ENCODE results near the gene C7.

DNA sequence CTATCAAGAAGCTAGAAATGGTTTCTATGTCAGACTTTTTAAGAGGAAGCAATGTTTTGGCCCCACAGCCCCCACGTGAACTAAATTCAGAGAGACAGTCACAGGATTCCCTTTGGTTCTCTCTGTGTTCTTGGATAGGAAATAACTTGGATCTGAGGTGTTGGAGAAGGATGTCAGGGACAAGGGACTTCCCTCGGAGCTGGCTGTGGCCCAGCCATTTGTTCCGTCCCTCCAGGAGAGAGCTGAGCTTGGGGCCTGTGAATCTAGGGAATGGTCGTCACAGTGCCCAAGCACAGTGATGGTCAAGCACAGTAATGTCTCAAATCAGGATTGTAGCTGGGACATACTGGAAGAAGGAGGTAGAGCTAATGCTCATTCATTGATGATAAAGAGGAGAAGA is 2.0 kb downstream of the C7 start:
- TF ChIP-seq, protein P1, sequence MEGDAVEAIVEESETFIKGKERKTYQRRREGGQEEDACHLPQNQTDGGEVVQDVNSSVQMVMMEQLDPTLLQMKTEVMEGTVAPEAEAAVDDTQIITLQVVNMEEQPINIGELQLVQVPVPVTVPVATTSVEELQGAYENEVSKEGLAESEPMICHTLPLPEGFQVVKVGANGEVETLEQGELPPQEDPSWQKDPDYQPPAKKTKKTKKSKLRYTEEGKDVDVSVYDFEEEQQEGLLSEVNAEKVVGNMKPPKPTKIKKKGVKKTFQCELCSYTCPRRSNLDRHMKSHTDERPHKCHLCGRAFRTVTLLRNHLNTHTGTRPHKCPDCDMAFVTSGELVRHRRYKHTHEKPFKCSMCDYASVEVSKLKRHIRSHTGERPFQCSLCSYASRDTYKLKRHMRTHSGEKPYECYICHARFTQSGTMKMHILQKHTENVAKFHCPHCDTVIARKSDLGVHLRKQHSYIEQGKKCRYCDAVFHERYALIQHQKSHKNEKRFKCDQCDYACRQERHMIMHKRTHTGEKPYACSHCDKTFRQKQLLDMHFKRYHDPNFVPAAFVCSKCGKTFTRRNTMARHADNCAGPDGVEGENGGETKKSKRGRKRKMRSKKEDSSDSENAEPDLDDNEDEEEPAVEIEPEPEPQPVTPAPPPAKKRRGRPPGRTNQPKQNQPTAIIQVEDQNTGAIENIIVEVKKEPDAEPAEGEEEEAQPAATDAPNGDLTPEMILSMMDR (IDR thresholded peaks at IDR 0.05), result no peak
- no peak for TF ChIP-seq EP300 (IDR thresholded peaks at IDR 0.05)

Measured in tibial nerve (tissue), 4 donors.